ENCODE results near the gene TMEM178B.

DNA sequence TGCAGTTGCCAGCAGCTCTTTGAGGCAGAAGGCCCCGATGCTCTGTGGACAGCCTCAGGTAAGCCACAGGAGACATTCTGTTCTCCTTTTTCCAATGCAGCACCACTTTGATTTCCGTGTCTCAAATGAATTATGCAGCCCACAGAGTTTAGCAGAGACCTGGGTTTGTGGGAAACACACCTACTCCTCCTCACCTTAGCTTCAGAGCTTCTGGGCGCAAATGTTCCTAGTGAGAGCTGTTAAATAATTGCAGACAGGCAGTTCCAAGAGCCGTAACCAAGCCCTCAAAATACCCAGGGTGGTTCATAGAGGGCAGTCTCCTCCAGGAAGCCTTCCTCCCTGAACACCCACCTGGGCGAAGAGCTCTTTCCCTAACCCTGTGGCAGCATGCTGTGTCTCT lies 408.1 kb downstream of the TMEM178B start:
- TF ChIP-seq, protein P1, sequence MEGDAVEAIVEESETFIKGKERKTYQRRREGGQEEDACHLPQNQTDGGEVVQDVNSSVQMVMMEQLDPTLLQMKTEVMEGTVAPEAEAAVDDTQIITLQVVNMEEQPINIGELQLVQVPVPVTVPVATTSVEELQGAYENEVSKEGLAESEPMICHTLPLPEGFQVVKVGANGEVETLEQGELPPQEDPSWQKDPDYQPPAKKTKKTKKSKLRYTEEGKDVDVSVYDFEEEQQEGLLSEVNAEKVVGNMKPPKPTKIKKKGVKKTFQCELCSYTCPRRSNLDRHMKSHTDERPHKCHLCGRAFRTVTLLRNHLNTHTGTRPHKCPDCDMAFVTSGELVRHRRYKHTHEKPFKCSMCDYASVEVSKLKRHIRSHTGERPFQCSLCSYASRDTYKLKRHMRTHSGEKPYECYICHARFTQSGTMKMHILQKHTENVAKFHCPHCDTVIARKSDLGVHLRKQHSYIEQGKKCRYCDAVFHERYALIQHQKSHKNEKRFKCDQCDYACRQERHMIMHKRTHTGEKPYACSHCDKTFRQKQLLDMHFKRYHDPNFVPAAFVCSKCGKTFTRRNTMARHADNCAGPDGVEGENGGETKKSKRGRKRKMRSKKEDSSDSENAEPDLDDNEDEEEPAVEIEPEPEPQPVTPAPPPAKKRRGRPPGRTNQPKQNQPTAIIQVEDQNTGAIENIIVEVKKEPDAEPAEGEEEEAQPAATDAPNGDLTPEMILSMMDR (IDR thresholded peaks at IDR 0.05 in 2 of 3, conservative IDR thresholded peaks at IDR 0.05 in 1 of 3; ENCODE audit: control insufficient read depth in 2 of 3, extremely low read depth in 1 of 3, insufficient read depth in 1 of 3, low read depth in 3 of 3, low read length in 3 of 3), result no peak
- TF ChIP-seq EZH2 (IDR thresholded peaks at IDR 0.05; ENCODE audit: borderline replicate concordance, control insufficient read depth, low read depth, low read length), result no peak
- no peak for TF ChIP-seq NRF1 (conservative IDR thresholded peaks at IDR 0.05; ENCODE audit: low read depth, low read length)
- TF ChIP-seq FOS (IDR thresholded peaks at IDR 0.05; ENCODE audit: borderline replicate concordance, extremely low read depth, insufficient read length), result no peak
- TF ChIP-seq, protein P2, sequence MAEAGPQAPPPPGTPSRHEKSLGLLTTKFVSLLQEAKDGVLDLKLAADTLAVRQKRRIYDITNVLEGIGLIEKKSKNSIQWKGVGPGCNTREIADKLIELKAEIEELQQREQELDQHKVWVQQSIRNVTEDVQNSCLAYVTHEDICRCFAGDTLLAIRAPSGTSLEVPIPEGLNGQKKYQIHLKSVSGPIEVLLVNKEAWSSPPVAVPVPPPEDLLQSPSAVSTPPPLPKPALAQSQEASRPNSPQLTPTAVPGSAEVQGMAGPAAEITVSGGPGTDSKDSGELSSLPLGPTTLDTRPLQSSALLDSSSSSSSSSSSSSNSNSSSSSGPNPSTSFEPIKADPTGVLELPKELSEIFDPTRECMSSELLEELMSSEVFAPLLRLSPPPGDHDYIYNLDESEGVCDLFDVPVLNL (IDR thresholded peaks at IDR 0.05; ENCODE audit: low read depth, low read length), result no peak
- no peak for TF ChIP-seq IKZF2 (IDR thresholded peaks at IDR 0.05)
- no peak for TF ChIP-seq EED (IDR thresholded peaks at IDR 0.05; ENCODE audit: low read depth)
- TF ChIP-seq, protein P3, sequence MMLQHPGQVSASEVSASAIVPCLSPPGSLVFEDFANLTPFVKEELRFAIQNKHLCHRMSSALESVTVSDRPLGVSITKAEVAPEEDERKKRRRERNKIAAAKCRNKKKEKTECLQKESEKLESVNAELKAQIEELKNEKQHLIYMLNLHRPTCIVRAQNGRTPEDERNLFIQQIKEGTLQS (IDR thresholded peaks at IDR 0.05; ENCODE audit: borderline replicate concordance, extremely low read depth, low read depth, low read length), result no peak
- no peak for TF ChIP-seq POLR2AphosphoS5 (IDR thresholded peaks at IDR 0.05; ENCODE audit: low read length)
- TF ChIP-seq MTA3 (IDR thresholded peaks at IDR 0.05; ENCODE audit: borderline replicate concordance, low read length), result no peak
- TF ChIP-seq POLR2A (IDR thresholded peaks at IDR 0.05; ENCODE audit: low read depth, low read length), result no peak
- TF ChIP-seq NFXL1 (IDR thresholded peaks at IDR 0.05; ENCODE audit: borderline replicate concordance), result no peak
- TF ChIP-seq, protein P4, sequence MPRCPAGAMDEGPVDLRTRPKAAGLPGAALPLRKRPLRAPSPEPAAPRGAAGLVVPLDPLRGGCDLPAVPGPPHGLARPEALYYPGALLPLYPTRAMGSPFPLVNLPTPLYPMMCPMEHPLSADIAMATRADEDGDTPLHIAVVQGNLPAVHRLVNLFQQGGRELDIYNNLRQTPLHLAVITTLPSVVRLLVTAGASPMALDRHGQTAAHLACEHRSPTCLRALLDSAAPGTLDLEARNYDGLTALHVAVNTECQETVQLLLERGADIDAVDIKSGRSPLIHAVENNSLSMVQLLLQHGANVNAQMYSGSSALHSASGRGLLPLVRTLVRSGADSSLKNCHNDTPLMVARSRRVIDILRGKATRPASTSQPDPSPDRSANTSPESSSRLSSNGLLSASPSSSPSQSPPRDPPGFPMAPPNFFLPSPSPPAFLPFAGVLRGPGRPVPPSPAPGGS (IDR thresholded peaks at IDR 0.05; ENCODE audit: borderline replicate concordance, insufficient read depth, low read depth, low read length, poor library complexity, severe bottlenecking), result no peak
- TF ChIP-seq JUND (IDR thresholded peaks at IDR 0.05; ENCODE audit: low read depth, low read length), result no peak

Measured in GM12878 (cell line).